CD4-positive, alpha-beta T cell treated with Interleukin-10 for 1 hour (primary cell): Measurements from ENCODE around the gene DPP3.
A peak's percentile ranks its signal among the peaks of the same experiment; 100 is the strongest.
"Not testable (repeated sequence)": the region's sequence is repeated elsewhere in the genome, so short reads cannot be mapped to it uniquely, and the experiment has no call there.

Experiments used
- DNase-seq: peaks from one replicate; pipeline ENCODE4 v3.0.0-alpha.2; 2020

DPP3 gene, protein sequence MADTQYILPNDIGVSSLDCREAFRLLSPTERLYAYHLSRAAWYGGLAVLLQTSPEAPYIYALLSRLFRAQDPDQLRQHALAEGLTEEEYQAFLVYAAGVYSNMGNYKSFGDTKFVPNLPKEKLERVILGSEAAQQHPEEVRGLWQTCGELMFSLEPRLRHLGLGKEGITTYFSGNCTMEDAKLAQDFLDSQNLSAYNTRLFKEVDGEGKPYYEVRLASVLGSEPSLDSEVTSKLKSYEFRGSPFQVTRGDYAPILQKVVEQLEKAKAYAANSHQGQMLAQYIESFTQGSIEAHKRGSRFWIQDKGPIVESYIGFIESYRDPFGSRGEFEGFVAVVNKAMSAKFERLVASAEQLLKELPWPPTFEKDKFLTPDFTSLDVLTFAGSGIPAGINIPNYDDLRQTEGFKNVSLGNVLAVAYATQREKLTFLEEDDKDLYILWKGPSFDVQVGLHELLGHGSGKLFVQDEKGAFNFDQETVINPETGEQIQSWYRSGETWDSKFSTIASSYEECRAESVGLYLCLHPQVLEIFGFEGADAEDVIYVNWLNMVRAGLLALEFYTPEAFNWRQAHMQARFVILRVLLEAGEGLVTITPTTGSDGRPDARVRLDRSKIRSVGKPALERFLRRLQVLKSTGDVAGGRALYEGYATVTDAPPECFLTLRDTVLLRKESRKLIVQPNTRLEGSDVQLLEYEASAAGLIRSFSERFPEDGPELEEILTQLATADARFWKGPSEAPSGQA

DNA sequence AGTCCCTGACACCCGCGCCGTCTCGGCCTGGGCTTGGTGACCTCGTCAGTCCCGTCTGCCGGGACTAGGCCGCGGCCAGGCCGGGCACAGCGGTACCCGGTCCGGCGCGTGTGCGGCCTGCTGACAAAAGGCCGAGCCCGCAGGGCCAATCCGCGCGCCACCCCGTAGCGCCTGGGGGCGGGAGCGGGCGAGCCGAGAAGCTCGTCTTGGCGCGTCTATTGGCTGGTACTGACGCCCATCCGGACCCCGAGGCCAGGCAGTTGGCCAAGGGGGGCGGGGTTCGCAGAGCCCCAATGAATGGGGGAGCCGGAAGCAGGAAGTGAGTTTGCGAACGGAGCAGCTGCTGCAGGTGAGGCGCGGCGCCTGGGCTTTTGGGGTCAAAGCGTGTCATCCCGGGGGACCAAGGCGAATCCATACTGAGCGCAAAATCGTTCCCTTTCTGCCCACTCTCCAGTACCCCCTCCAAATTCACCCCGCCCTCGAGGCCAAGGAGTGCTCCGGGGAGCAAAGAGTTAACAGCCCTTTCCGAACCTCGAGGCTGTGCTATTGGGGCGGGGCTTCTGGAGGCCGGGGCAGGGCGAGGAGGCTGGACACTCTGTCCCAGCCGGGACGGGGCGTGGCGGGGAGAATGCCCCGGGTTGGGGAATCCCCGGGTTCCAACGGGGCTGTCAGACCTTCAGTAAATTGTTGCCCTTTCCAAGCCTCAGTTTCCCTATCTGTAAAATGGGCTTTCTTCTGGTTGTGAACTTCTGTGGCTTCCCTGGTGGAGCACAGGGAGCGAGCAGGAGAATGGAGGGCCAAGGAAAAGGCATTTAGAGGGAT is at the start of gene DPP3:
DPP3 (plus strand) TSS at position 318 of the 822 bp plus-strand sequence. CDS start 1,767 bp downstream, outside the sequence.
- peak; percentile 95 for DNase-seq

DNA sequence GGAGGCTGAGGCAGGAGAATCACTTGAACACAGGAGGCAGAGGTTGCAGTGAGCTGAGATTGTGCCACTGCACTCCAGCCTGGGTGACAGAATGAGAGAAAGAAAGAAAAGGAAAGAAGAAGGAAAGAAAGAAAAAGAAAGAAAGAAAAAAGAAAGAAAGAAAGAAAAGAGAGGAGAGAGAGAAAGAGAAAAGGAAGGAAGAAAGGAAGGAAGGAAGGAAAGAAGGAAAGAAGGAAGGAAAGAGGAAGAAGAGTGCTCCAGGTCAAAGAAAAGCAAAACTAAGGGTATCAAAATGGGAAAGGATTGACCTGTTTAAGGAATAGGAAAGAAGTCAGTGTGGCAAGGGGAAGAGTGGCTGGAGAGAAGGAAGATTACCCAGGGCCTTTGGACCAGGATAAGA is 48.9 kb upstream of the DPP3 start:
- DNase-seq, result not testable (repeated sequence)

DNA sequence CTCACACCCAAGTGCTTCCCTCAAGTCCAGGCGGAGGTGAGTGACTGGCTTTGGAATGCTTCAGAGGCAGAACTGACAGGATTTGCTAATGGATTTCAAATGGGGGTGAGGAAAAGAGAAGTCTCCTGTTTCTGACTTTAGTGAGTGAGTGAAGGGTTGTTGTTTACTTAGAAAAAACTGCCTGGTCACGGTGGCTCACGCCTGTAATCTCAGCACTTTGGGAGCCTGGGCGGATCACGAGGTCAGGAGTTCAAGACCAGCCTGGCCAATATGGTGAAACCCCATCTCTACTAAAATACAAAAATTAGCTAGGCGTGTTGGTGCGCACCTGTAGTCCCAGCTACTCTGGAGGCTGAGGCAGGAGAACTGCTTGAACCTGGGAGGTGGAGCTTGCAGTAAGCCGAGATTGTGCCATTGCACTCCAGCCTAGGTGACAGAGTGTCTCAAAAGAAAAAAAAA is 48.3 kb upstream of the DPP3 start:
- not testable (repeated sequence) for DNase-seq

DNA sequence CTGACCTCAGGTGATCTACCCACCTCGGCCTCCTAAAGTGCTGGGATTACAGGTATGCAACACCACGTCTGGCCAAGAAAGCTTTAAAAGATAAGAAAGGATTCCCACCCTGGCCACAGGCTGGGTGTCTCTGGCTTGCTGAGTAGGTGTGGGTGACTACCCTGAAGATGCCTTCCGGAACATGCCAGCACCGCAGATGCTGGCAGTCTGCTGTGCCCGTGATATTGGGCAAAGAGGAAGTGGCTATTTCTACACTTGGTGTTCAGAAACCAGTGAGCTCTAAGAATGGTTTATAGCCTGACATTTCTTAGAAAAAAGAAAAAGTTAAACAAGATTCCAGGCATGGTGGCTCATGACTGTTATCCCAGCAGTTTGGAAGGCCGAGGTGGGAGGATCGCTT is 47.6 kb upstream of the DPP3 start:
- no peak for DNase-seq

DNA sequence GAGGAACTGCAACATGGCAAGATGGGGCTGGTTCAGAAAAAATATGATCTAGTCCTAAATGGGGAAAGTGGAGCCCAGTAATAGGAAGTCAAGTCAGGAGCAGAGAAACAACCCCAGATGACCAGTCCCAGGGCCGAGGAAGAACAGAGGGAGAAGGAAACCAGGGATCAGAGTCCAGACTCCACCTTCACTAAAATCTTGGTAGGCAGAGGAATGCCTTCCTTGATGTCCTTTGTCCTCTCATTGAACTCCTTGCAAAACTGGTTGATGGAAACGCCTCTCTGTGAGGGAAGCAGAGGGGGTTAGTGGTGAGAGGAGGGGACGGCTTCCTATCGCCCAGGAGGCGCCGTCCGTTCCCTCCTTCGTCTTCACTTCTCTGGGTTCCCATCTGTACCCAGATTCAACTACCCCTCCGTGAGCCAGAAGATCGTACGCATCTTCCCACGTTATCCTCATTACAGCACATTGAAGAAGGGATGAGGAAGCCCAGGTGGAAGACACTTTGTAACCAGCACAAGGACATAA is 42.2 kb upstream of the DPP3 start:
- DNase-seq, result no peak

DNA sequence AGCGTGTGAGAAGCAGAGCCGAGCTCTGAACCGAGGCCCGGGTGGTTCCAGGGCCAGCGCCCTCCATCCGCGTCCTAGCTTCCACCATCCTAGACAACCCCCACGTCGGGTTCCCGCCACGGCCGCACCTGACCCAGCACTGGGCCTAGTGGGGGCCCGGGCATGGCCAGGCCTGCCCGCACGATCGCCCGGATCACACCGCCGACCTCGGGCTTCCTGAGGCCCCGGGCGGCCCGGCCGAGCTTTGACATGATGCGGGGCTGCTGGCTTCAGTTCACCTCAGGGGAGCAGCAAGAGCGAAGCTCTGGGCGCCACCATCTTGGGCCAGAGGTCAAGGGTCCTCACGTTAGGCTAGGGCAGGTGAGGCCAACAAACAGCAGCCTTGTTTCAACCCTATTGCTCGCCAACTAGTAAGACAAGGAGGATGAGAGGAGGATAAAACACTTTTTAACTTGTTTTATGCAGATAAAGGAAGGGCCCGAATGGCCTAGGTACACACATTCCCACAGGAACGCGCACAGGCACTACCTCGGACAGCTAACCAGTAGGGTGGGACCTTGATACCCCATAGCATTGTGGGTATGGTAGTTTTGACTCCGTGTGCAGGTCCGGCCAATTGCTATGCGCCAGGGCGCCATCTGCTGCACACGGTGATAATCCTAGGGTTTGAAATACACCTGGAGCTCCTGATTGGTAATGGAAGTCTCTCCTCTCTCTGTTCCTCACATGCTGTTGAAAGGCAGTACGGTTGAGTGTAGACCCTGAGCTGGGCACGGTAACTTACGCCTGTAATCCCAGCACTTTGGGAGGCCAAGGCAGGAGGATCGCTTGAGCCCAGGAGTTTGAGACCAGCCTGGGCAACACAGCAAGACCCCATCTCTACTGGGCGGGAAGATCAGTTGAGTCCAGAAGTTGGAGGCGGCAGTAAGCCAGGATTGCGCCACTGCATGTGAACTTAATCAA is 41.4 kb upstream of the DPP3 start, which contains the start of gene MRPL11:
MRPL11 (minus strand) TSS at position 345 of the 963 bp plus-strand sequence; CDS start at position 251, 94 bp downstream.
- peak; percentile 93 for DNase-seq

DNA sequence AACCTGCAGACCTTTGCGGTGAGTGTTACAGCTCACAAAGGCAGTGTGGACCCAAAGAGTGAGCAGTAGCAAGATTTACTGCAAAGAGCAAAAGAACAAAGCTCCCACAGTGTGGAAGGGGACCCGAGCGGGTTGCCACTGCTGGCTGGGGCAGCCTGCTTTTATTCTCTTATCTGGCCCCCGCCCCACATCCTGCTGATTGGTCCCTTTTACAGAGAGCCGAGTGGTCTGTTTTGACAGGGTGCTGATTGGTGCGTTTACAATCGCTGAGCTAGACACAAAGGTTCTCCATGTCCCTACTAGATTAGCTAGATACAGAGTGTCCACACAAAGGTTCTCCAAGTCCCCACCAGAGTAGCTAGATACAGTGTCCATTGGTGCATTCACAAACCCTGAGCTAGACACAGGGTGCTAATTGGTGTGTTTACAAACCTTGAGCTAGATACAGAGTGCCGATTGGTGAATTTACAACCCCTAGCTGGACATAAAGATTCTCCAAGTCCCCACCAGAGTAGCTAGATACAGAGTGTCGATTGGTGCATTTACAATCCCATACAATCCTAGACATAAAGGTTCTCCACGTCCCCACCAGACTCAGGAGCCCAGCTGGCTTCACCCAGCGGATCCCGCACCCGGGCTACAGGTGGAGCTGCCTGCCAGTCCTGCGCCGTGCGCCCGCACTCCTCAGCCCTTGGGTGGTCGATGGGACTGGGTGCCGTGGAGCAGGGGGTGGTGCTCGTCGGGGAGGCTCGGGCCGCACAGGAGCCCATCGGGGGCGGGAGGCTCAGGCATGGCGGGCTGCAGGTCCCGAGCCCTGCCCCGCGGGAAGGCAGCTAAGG is 39.9 kb upstream of the DPP3 start:
- DNase-seq, result not testable (repeated sequence)

DNA sequence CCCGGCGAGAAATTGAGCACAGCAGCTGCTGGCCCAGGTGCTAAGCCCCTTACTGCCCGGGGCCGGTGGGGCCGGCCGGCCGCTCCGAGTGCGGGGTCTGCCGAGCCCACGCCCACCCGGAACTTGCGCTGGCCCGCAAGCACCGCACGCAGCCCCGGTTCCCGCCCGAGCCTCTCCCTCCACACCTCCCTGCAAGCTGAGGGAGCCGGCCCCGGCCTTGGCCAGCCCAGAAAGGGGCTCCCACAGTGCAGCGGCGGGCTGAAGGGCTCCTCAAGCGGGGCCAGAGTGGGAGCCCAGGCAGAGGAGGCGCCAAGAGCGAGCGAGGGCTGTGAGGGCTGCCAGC is 39.3 kb upstream of the DPP3 start:
- not testable (repeated sequence) for DNase-seq

DNA sequence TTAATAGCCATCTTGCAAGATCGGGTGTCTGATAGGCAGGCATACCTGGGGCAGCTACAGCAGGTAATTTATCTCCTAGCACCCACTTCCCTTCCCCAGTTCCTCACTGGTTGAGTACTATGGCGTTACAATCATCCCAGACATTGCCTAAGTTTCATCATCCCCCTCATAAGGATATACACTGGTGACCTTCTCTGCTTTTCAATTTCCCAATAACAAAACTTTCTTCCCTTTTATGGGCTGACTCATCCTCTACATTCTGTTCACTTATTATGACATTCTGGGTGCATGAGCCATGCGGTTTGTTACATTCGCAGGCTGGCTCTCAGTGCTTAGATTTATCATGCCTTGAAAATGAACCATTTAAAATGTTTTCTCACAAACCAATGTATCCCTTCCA is 36.6 kb upstream of the DPP3 start:
- no peak for DNase-seq

DNA sequence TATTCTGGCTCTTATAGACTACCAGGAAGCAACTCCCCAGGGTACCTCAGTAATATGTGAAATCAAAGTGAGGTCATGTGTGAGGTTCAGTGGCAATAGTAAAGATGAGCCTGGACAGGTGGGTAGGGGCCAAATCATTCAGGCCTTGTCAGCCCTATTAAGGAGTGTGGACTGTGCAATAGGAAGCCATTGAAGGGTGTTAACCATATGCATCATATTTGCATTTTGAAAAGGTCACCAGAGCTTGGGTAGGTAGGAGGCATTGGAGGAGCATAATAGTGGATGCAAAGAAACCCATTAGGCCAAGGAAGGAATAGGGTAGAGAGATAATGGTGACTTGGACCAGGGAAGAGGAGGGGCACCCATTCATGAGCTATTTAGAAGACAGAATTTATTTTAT is 33.2 kb upstream of the DPP3 start:
- no peak for DNase-seq

DNA sequence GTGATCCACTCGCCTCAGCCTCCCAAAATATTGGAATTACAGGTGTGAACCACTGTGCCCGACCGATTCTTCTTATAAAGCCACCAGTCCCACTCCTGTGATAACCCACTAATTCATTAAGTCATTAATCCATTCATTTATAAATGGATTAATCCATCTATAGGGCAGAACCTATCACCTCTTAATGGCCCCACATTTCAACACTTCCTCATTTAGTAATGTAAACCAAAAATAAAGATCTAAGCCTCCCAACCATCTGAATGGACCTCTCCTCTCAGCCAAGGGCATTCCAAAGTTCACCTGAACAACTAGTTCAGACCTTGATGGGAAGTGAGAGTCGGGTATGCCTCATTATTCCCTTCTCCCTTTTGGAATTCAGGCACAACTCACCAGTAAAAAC is 31.7 kb upstream of the DPP3 start:
- DNase-seq, result no peak

DNA sequence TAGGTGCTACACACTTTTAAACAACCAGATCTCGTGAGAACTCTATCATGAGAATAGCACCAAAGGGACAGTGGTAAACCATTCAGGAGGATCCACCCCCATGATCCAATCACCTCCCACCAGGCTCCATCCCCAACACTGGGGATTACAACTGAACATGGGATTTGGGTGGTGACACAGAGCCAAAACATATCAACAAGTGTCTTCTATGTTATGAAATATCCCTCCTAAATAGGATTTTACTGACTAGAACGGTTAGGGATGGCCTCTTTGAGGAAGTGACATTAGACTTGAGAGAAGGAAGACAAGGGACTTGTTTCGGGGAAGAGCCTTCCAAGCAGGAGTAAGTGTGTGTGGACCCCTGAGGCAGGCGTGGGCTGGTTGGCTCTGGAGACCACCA is 29.7 kb upstream of the DPP3 start:
- no peak for DNase-seq

DNA sequence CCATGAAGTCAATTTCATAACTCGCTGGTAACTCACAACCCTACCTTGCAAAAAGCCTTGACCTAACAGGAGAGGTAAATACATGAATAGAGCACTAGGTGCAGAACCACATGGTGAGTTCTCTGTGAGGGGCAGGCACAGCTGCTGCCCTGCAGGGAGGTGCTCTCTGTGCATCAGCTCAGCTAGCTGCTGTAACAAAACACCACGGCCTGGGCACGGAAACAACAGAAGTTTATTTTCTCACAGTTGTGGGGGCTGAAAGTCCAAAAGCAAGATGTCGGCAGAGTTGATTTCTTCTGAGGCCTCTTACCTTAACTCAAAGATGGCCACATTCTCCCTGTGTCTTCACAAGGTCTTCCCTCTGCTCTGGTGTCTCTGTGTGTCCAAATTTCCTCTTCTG is 28.6 kb upstream of the DPP3 start:
- no peak for DNase-seq

DNA sequence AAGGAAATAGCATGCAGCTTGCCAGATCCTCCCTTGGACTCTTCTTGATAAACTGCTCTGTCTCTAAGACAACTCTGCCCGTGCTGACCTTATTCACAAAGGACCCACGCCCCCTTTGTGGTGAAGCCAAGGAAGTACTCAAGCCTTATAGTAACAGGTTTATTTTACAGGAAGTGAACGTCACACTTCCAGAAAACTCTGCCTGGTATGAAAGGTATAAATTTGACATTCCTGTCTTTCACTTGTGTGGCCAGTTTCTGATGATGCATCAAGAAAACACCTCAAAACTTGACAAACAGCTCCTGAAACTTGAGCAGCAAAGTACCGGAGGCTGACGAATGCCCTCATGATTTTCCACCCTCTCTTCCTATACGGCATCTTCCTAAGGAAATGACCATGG is 26.0 kb upstream of the DPP3 start:
- DNase-seq, result peak; percentile 10

DNA sequence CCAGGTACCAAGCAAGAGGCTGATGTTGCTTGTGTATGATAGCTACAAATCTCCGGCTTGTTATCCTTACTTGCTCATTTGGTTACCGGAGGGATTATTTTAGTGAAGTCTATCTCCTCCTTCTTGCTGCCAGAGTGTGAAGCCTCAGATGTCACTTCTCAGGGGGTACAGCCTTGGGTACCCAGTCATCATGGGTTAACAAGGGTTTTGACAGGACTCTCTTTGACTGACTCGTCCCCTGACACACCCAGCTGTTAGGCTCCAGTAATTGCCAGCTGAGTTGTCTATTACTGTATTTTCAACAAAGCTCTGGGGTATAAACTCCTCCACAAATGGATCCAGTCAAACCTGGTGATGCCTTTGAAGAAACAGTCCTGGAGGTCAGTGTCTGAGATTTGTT is 25.4 kb upstream of the DPP3 start:
- DNase-seq, result no peak

DNA sequence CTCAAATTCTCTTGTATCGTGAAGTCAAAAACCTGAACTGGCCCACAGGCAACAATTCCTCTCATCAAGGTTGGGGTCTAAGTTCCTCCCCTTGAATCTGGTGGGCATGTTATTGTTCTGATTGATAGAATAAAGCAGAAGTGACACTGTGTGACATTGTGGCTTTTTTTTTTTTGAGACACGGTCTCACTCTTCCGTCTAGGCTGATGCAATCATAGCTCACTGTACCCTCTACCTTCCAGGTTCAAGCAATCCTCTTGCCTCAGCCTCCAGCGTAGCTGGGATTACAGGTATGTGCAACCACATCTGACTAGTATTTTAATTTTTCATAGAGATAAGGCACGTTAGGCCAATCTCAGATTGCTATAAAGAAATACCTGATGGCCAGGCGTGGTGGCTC is 22.4 kb upstream of the DPP3 start:
- DNase-seq, result no peak

DNA sequence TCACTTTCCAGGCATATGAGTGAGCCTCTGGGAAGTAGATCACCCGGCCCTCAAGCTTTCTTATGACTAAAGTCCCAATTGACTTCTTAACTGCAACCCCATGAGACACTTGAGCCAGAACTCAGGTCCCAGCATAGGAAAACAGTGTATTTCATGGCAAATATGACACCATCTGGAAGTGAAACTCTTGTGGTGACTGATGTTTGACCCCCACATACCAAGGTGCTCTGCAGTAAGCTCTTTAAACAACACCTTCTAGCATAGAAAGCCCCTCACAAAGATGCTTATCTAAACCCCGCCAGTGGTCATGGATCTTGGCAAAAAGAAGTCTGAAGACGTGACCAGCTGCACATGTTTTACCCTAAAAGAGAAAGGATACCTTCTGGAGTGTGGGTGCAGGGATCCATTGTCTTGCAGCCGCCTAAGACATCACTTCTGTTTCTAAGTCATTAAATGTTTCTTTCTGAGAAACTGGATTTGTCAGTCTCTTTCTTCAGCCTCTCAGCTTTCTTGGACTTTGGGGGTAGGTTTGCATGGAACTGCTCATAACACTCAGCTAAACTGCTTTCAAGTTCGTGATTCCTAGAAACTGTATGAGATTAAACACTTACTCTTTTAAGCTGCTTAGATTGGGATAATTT is 21.0 kb upstream of the DPP3 start:
- DNase-seq, result no peak

DNA sequence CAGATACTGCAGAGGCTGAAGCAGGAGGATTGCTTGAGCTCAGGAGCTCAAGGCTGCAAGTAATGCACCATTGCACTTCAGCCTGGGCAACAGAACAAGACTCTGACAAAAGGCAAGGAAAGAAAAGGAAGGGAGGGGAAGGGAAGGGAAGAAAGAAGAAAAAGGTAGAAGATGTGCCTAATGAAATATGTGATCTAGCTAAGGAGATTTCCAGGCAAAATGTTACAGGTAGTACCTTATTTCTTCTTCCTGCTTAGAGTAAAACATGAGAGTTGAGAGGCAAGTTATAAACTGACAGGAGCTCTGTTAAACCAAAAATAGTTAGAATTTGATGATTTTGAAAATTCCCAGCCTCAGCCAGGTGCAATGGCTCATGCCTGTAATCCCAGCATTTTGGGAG is 18.2 kb upstream of the DPP3 start:
- no peak for DNase-seq

DNA sequence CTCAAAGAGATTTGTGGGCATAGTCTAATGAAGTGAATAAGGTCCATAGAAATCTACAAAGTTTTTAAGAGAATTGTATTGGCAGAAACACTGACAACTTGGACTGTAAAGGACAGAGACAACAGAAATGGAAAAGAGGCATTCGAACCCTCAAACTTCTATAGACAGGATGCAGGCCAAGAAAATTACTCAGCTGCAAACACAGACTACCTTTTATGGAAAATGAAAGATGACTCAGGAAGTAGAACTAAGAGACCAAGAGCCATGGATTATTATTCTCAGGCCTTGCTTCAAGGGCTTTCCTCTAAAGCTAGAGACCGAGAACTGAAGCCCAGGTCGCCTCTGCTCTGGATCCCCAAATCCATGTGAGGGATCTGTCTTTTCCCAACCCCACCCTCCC is 17.3 kb upstream of the DPP3 start:
- DNase-seq, result no peak

DNA sequence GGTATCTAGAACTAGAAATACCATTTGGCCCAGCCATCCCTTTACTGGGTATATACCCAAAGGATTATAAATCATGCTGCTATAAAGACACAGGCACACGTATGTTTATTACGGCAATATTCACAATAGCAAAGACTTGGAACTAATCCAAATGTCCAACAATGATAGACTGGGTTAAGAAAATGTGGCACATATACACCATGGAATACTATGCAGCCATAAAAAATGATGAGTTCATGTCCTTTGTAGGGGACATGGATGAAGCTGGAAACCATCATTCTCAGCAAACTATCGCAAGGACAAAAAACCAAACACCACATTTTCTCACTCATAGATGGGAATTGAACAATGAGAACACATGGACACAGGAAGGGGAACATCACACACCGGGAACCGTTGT is 16.1 kb upstream of the DPP3 start:
- DNase-seq, result not testable (repeated sequence)
